GM21528 (cell line): ENCODE data around the gene BCAT1.
"Not testable (repeated sequence)": the region's sequence is repeated elsewhere in the genome, so short reads cannot be mapped to it uniquely, and the experiment has no call there.

ENCODE experiments used
- ATAC-seq: cut with Tn5 transposase; IDR thresholded peaks from one replicate; pipeline ENCODE4 v1.9.1; 2021; ENCODE audit warnings: mild to moderate bottlenecking, moderate library complexity; ENCODE audit not compliant: unreplicated experiment, low FRiP score

Gene BCAT1

GRCh38 chr12:24960222-24960855 lies 11.4 kb upstream of the BCAT1 start:
- ATAC-seq = peak; percentile 66

GRCh38 chr12:24956351-24956750 lies 7.5 kb upstream of the BCAT1 start:
- not testable (repeated sequence) for ATAC-seq

GRCh38 chr12:24955853-24956252 lies 7.0 kb upstream of the BCAT1 start:
- no peak for ATAC-seq

GRCh38 chr12:24955389-24955788 lies 6.5 kb upstream of the BCAT1 start:
- ATAC-seq = no peak

- ATAC-seq = no peak
These were observed 5.4 kb upstream of the BCAT1 start for GRCh38 chr12:24954261-24954660.

- ATAC-seq = no peak
These were observed 3.5 kb upstream of the BCAT1 start for GRCh38 chr12:24952389-24952788.

- ATAC-seq = peak; percentile 49
These were observed 1.4 kb upstream of the BCAT1 start for GRCh38 chr12:24950231-24950834.

GRCh38 chr12:24948420-24948756 lies 513 bp downstream of the BCAT1 start:
- no peak for ATAC-seq

- ATAC-seq = no peak
These were observed 1.1 kb downstream of the BCAT1 start for GRCh38 chr12:24947541-24948419.

GRCh38 chr12:24945845-24946244 lies 3.1 kb downstream of the BCAT1 start:
- no peak for ATAC-seq

GRCh38 chr12:24945039-24945438 lies 3.9 kb downstream of the BCAT1 start:
- ATAC-seq = no peak

- ATAC-seq = no peak
These were observed 4.3 kb downstream of the BCAT1 start for GRCh38 chr12:24944601-24944975.

GRCh38 chr12:24943947-24944600 lies 4.8 kb downstream of the BCAT1 start:
- ATAC-seq = no peak

GRCh38 chr12:24940157-24940556 lies 8.7 kb downstream of the BCAT1 start:
- no peak for ATAC-seq

GRCh38 chr12:24939551-24939950 lies 9.3 kb downstream of the BCAT1 start:
- not testable (repeated sequence) for ATAC-seq

GRCh38 chr12:24938341-24938740 lies 10.6 kb downstream of the BCAT1 start:
- ATAC-seq = no peak

GRCh38 chr12:24937553-24938244 lies 11.2 kb downstream of the BCAT1 start:
- ATAC-seq = no peak

GRCh38 chr12:24933694-24934407 lies 15.1 kb downstream of the BCAT1 start:
- no peak for ATAC-seq

GRCh38 chr12:24931666-24932405 lies 17.1 kb downstream of the BCAT1 start:
- peak; percentile 87 for ATAC-seq
